GM21381 (cell line): ENCODE measurements around the gene PERP.
"Not testable (repeated sequence)": the region's sequence is repeated elsewhere in the genome, so short reads cannot be mapped to it uniquely, and the experiment has no call there.

Experiments
- ATAC-seq: cut with Tn5 transposase; IDR thresholded peaks from one replicate; pipeline ENCODE4 v1.9.1; 2021; ENCODE audit warnings: mild to moderate bottlenecking, moderate library complexity; ENCODE audit not compliant: unreplicated experiment

The PERP gene

GRCh38 chr6:138107078-138107751 lies at the start of gene PERP:
PERP (minus strand) TSS chr6:138107419; CDS start chr6:138107340, 79 bp downstream.
- no peak for ATAC-seq

DNA sequence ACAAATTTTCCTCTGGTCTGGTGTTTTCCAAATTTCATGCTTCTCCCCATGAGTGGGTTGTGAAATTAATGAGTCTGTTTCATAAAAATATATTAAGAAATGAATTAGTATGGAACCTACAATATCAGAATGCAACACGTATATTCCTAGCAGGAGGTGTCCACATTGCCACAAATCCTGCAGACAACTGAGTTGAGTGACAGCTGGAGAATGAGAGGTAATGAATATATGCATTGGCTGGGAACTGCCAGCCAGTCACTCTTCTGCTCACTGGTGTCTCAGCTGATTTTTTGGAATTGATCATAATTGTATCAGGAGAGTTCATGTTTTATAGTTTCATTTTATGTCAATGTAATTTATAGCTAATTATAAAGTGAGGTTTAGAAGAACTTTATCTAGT lies 48.2 kb upstream of the PERP start:
- no peak for ATAC-seq

DNA sequence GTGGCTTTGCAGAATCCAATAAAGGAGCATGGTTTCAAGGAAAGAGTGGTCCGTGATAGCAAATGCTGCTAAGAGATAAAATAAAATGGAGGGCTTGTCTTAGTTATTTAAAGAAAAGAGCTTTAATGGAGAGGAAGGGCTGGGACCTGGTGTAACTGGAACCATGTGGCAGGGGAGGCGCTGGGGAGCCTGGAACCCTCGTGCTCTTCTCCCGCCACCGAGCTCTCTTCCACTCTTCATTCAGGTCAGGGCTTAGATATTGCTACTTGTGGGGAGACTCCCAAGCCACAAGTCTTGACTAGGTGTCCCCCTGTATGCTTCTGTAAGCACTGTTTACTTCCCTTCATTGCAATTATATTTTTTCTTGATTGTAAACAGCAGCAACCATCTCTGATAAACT lies 39.3 kb upstream of the PERP start:
- ATAC-seq: no peak

DNA sequence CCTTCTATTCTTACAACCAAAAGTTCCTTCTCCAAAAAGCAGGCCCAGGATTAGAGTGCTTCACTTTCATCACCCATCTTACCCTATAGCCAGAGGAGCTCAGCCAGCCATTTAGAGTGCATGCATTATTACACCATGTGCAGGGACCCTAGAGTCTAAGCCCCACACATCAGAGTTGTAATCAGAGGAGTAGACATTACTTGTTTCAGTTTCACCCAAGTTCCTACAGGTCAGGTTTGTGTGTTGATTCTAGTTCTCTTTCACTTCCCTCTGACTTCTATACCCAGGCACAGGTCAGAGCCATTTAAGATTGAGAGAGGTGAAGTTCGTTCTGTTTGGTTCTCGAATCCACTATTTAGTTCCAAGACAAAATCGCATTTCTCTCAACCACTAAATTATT lies 38.2 kb upstream of the PERP start:
- ATAC-seq: peak; percentile 66

GRCh38 chr6:138142806-138143205 lies 35.6 kb upstream of the PERP start:
- ATAC-seq: no peak

- ATAC-seq: no peak
These were observed 22.0 kb upstream of the PERP start for GRCh38 chr6:138129190-138129589.

DNA sequence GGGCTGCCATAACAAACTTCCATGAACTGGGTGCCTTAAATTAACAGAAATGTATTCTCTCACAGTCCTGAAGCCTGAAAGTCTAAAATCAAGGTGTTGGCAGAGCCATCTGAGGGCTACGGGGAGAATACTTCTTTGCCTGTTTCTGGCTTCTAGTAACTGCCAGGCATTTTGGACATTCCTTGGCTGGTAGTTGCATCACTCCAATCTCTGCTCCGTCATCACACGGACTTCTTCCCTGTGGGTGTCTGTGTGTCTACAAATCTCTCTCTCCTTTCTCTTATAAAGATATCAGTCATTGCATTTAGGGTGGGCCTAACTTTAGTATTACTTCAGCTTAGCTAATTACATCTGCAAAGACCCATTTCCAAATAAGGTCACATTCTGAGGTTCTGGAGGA lies 20.9 kb upstream of the PERP start:
- no peak for ATAC-seq

- no peak for ATAC-seq
These were observed 16.9 kb upstream of the PERP start for GRCh38 chr6:138124096-138124495.

- no peak for ATAC-seq
These were observed 12.8 kb upstream of the PERP start for GRCh38 chr6:138119976-138120375.

- ATAC-seq: not testable (repeated sequence)
These were observed 12.0 kb upstream of the PERP start for GRCh38 chr6:138119229-138119628.

GRCh38 chr6:138117376-138117914 lies 10.2 kb upstream of the PERP start:
- no peak for ATAC-seq

GRCh38 chr6:138116661-138116999 lies 9.4 kb upstream of the PERP start:
- ATAC-seq: no peak

GRCh38 chr6:138115877-138116660 lies 8.8 kb upstream of the PERP start:
- peak; percentile 71 for ATAC-seq

DNA sequence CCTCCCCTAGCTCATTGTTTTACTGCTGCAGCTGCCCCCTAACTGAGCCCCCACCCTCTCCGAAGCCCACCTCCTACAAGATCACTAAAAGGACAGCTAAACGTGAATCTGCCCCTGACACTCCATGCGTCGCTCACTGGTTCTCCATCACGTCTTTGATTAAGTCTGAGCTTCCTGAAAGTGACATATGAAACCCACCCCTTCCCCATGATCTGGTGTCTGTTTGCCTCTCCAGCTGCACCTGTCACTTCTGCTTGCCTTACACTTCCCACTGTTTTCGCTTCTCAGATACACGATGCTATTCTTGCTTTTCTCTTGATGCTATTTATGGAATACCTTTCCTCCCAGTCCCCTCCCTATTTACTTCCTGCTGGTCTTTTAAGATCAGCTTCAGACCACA lies 8.0 kb upstream of the PERP start:
- no peak for ATAC-seq

GRCh38 chr6:138113588-138114210 lies 6.5 kb upstream of the PERP start:
- ATAC-seq: no peak

DNA sequence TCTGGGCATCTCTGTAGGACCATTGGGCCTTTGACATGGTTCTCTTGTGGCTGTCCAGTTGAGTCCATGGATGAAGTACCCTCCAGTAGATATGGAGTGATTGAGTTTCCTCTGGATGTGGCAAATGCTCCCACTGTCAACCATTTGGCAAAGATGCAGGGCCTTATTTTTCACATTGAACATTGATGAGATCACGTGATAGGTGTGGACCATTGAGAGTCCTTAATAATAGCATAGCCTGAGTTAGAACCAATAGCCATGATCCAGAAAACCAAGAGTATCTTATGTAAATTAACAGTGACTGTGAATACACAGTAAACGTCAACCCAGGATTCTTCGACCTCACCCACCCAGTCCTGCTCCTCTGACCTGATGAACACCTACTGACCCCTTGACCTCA lies 3.0 kb upstream of the PERP start:
- ATAC-seq: no peak

DNA sequence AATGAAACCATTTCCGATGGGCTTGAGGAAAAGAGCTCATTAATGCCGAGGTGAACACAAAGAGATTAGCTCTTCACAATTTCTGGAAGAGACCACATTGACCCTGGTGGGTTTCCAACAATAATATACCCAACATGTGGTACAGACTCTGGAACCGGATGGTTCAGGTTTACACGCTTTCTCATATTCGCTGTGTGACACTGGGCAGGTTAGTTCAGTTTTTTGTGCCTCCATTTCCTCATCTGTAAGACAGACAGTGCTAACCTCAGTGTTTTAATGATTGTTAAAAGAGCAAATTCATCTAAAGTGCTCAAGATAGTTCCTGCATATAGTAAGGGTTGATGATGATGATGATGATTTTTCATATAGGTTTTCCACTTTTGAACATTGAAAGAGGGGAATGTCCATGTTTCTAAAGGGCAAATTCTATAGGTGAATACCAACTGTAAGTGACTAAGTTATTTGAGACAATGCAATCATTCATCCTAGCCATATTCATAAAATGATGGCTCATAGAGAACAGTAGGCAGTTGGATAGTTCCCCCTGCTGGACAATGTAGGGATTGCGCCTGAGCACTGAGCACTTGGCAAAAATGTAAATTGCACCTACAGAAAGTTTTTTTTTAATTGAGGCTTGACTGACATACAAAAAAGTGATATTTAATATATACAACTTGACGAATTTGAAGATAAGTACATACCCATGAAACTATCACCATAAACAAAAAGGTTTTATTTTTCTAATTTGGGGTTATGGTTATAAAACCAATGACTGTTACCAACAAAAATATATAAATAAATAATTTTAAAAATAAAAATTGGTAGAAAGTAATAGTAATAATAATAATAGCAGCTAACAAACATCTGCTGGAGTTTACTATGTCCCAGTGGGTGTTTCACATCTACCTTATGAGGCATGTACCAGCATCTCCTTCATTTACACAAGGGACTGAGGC lies 2.1 kb upstream of the PERP start:
- peak; percentile 53 for ATAC-seq

- no peak for ATAC-seq
These were observed 753 bp upstream of the PERP start for GRCh38 chr6:138107752-138108592.

DNA sequence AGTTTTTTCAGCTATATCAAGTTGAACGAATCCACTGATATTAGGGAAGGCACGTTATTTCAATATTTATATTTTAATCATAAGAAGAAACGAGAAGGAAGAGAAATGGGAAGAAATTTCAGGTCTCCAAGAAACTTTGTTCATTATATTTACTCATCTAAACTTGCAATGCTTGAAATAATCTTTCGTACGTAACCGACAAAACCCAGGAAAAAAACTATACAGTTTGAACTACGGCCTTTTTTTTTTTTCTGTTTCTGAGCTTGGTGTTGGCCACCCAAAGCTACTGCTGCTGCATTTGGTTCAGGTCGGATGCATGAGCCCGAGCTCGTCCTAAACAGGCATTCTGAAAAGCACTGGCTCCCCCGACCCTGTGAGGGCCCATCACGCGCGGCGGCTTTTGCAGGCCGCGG lies 548 bp downstream of the PERP start:
- ATAC-seq: no peak
